ENCODE results near the gene ADD3.

ADD3 gene

DNA sequence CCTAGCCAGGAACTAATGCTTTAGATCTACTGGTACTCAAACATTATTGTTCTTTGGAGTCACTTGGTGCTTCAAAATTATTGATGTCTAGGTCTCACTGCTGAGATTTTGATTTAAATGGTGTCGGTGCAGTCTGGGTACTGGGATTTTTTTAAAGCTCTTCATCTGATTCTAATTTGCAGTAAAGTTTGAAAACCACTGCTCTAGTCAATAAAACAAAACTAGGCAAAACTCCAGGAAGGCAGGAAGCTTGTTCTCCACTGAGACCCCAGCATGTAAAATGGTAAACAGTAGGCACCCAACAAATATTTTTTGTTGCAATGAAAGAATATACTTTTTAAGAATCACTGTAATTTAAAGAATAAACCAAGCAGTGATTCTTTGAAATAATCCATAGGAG, 49.7 kb downstream of the ADD3 start:
- H3K36me3 ChIP-seq (ENCODE audit: control insufficient read depth in 2 of 2, insufficient read depth in 1 of 2, low read length in 2 of 2) = no peaks in the 10 kb centered on the region; a peak in 1 of 3 replicates
- TF ChIP-seq KLF7 (tag by site-specific recombination; IDR thresholded peaks at IDR 0.05; ENCODE audit: borderline replicate concordance) = no peak
- no peak for TF ChIP-seq SP2 (tag by site-specific recombination; IDR thresholded peaks at IDR 0.05)
- TF ChIP-seq KLF16 (tag by site-specific recombination; IDR thresholded peaks at IDR 0.05) = no peak
- no peak for TF ChIP-seq ZNF660 (tag by site-specific recombination; IDR thresholded peaks at IDR 0.05)
- TF ChIP-seq, protein P1, sequence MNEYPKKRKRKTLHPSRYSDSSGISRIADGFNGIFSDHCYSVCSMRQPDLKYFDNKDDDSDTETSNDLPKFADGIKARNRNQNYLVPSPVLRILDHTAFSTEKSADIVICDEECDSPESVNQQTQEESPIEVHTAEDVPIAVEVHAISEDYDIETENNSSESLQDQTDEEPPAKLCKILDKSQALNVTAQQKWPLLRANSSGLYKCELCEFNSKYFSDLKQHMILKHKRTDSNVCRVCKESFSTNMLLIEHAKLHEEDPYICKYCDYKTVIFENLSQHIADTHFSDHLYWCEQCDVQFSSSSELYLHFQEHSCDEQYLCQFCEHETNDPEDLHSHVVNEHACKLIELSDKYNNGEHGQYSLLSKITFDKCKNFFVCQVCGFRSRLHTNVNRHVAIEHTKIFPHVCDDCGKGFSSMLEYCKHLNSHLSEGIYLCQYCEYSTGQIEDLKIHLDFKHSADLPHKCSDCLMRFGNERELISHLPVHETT (tag by site-specific recombination; IDR thresholded peaks at IDR 0.05) = no peak
- no peak for TF ChIP-seq ZNF174 (tag by site-specific recombination; IDR thresholded peaks at IDR 0.05)
- TF ChIP-seq ELK4 (IDR thresholded peaks at IDR 0.05; ENCODE audit: borderline replicate concordance, low read depth, low read length) = no peak
- TF ChIP-seq ZNF341 (tag by site-specific recombination; IDR thresholded peaks at IDR 0.05; ENCODE audit: low read depth) = no peak
- TF ChIP-seq ZNF266 (tag by site-specific recombination; IDR thresholded peaks at IDR 0.05; ENCODE audit: low read depth) = no peak
- no peak overlapping the region for H3K27ac ChIP-seq (ENCODE audit: extremely low read depth, low read depth, low read length)
- H3K4me1 ChIP-seq (ENCODE audit: control insufficient read depth, insufficient read depth, low read length) = no peaks in the 10 kb centered on the region; the same call in 1 of the 2 replicates
- H3K9me3 ChIP-seq (ENCODE audit: control insufficient read depth, insufficient read depth, low read depth, low read length) = no peaks in the 10 kb centered on the region
- ChIA-PET POLR2A (no interaction called here), CTCF (interaction anchor here (0.6 to 1.2 kb wide), 4 partner anchors 10 to 166 kb away, joined by 3 to 6 read pairs (median 4); no protein-coding TSS in a partner anchor)
- H3K4me3 ChIP-seq (ENCODE audit: low read depth, low read length) = no peak overlapping the region

- POLR2A ChIA-PET = no interaction called here
- no peak overlapping the region for H3K4me3 ChIP-seq (ENCODE audit: low read depth, low read length)
- TF ChIP-seq, protein P2, sequence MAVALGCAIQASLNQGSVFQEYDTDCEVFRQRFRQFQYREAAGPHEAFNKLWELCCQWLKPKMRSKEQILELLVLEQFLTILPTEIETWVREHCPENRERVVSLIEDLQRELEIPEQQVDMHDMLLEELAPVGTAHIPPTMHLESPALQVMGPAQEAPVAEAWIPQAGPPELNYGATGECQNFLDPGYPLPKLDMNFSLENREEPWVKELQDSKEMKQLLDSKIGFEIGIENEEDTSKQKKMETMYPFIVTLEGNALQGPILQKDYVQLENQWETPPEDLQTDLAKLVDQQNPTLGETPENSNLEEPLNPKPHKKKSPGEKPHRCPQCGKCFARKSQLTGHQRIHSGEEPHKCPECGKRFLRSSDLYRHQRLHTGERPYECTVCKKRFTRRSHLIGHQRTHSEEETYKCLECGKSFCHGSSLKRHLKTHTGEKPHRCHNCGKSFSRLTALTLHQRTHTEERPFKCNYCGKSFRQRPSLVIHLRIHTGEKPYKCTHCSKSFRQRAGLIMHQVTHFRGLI (tag by site-specific recombination; IDR thresholded peaks at IDR 0.05) = no peak
- TF ChIP-seq ZXDB (tag by site-specific recombination; IDR thresholded peaks at IDR 0.05) (no peak), ZNF433 (tag by site-specific recombination; IDR thresholded peaks at IDR 0.05; ENCODE audit: low read depth) (no peak), ZNF704 (tag by site-specific recombination; IDR thresholded peaks at IDR 0.05) (no peak), ZFHX2 (tag by site-specific recombination; conservative IDR thresholded peaks at IDR 0.05) (no peak), ZNF223 (tag by site-specific recombination; IDR thresholded peaks at IDR 0.05) (no peak), ZNF341 (tag by site-specific recombination; IDR thresholded peaks at IDR 0.05; ENCODE audit: low read depth) (no peak)
- TF ChIP-seq, protein P1 (tag by site-specific recombination; IDR thresholded peaks at IDR 0.05) = no peak
- TF ChIP-seq, protein P3, sequence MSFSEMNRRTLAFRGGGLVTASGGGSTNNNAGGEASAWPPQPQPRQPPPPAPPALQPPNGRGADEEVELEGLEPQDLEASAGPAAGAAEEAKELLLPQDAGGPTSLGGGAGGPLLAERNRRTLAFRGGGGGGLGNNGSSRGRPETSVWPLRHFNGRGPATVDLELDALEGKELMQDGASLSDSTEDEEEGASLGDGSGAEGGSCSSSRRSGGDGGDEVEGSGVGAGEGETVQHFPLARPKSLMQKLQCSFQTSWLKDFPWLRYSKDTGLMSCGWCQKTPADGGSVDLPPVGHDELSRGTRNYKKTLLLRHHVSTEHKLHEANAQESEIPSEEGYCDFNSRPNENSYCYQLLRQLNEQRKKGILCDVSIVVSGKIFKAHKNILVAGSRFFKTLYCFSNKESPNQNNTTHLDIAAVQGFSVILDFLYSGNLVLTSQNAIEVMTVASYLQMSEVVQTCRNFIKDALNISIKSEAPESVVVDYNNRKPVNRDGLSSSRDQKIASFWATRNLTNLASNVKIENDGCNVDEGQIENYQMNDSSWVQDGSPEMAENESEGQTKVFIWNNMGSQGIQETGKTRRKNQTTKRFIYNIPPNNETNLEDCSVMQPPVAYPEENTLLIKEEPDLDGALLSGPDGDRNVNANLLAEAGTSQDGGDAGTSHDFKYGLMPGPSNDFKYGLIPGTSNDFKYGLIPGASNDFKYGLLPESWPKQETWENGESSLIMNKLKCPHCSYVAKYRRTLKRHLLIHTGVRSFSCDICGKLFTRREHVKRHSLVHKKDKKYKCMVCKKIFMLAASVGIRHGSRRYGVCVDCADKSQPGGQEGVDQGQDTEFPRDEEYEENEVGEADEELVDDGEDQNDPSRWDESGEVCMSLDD (tag by site-specific recombination; IDR thresholded peaks at IDR 0.05) = no peak
- TF ChIP-seq, protein P4, sequence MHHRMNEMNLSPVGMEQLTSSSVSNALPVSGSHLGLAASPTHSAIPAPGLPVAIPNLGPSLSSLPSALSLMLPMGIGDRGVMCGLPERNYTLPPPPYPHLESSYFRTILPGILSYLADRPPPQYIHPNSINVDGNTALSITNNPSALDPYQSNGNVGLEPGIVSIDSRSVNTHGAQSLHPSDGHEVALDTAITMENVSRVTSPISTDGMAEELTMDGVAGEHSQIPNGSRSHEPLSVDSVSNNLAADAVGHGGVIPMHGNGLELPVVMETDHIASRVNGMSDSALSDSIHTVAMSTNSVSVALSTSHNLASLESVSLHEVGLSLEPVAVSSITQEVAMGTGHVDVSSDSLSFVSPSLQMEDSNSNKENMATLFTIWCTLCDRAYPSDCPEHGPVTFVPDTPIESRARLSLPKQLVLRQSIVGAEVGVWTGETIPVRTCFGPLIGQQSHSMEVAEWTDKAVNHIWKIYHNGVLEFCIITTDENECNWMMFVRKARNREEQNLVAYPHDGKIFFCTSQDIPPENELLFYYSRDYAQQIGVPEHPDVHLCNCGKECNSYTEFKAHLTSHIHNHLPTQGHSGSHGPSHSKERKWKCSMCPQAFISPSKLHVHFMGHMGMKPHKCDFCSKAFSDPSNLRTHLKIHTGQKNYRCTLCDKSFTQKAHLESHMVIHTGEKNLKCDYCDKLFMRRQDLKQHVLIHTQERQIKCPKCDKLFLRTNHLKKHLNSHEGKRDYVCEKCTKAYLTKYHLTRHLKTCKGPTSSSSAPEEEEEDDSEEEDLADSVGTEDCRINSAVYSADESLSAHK (tag by site-specific recombination; IDR thresholded peaks at IDR 0.05) = no peak
- H3K9me3 ChIP-seq (ENCODE audit: control insufficient read depth, insufficient read depth, low read depth, low read length) = no peaks in the 10 kb centered on the region
- CTCF ChIA-PET = interaction anchor here (0.9 to 1.2 kb wide), 2 partner anchors 10 to 13 kb away, joined by 5 to 6 read pairs; no protein-coding TSS in a partner anchor
- no peaks in the 10 kb centered on the region; the same call in 1 of the 2 replicates for H3K4me1 ChIP-seq (ENCODE audit: control insufficient read depth, insufficient read depth, low read length)
- H3K36me3 ChIP-seq (ENCODE audit: control insufficient read depth in 2 of 2, insufficient read depth in 1 of 2, low read length in 2 of 2) = no peaks in the 10 kb centered on the region; a peak in 1 of 3 replicates
- no peak overlapping the region for H3K27ac ChIP-seq (ENCODE audit: extremely low read depth, low read depth, low read length)
Observed at GRCh38 chr10:110058212-110058611, 50.4 kb downstream of the ADD3 start.

Measured in HEK293 (cell line).